Adrenal gland (tissue), 5 donors: Measurements from ENCODE around the gene FSD1.

ENCODE experiments used
- POLR2A ChIP-seq, 2 donors: fragments of 450-650 bp; IDR thresholded peaks; one replicate each; pipeline ENCODE4 v1.6.1; 2017; ENCODE audit warnings: antibody characterized with exemption in 2 of 2, mild to moderate bottlenecking in 2 of 2, moderate library complexity in 1 of 2
- TF ChIP-seq, protein P1 (sequence below), 6 experiments: fragments of 450-650 bp in 4 of 6; fragments of 200-600 bp in 2 of 6; sonication (generic) in 1 of 6; IDR thresholded peaks; 1 replicate in 5 of 6; 2 replicates in 1 of 6; pipeline versions ENCODE4 v1.5.1 to v1.8.0; 2016 to 2021; ENCODE audit warnings: antibody characterized with exemption in 6 of 6, mild to moderate bottlenecking in 2 of 6, moderate library complexity in 1 of 6
- donor health status: DM: no; HTN: no; CAD: no.

DNA sequence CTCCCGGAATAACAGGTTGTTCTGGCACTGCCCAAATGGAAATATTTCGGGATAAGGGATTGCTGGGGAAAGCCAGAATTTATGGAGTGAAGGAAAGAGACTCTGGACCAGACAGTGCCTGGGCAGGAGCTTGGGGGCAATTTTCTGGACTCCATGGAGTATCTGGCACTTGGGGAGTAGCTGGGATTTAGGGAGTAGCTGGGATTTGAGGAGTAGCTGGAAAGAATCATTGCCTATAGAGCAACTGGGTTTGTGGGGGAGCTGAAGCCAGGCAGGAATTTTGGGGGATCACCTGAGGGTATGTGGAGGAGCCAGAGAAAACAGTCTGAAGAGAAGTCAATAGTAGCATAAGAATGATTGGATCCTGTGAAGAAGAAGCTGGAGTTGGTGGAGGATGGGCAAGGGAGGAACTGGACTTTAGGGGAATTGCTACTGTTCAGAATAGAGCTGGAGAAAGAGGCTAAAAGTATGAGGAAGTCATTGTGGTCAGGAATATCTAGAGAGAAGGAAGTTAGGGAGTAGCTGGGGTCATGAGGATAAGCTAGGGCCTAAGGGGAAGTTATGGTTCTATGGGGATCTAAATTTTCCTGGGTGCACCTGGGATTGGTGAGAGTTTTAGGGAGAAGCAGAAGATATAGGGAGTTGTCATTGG, 14.8 kb downstream of the FSD1 start:
- no peak for TF ChIP-seq POLR2A (IDR thresholded peaks at IDR 0.05)
- TF ChIP-seq, protein P1, sequence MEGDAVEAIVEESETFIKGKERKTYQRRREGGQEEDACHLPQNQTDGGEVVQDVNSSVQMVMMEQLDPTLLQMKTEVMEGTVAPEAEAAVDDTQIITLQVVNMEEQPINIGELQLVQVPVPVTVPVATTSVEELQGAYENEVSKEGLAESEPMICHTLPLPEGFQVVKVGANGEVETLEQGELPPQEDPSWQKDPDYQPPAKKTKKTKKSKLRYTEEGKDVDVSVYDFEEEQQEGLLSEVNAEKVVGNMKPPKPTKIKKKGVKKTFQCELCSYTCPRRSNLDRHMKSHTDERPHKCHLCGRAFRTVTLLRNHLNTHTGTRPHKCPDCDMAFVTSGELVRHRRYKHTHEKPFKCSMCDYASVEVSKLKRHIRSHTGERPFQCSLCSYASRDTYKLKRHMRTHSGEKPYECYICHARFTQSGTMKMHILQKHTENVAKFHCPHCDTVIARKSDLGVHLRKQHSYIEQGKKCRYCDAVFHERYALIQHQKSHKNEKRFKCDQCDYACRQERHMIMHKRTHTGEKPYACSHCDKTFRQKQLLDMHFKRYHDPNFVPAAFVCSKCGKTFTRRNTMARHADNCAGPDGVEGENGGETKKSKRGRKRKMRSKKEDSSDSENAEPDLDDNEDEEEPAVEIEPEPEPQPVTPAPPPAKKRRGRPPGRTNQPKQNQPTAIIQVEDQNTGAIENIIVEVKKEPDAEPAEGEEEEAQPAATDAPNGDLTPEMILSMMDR (IDR thresholded peaks at IDR 0.05), result no peak
